Stomach smooth muscle (tissue), 2 donors: ENCODE results near the gene ASTN2.

ENCODE experiments used
- H3K27ac ChIP-seq: one replicate; pipeline ENCODE4 v1.7.0; 2013; ENCODE audit warnings: mild to moderate bottlenecking, low read length, inconsistent platforms
- H3K27me3 ChIP-seq, 2 donors: one replicate each; pipeline ENCODE4 v1.7.0; 2013; ENCODE audit warnings: low read length in 2 of 2; ENCODE audit not compliant: insufficient read depth in 2 of 2, control insufficient read depth in 1 of 2
- H3K36me3 ChIP-seq, 2 donors: one replicate each; pipeline ENCODE4 v1.7.0; 2013; ENCODE audit warnings: low read length in 2 of 2; ENCODE audit not compliant: control insufficient read depth in 2 of 2, insufficient read depth in 2 of 2
- H3K4me1 ChIP-seq: one replicate; pipeline ENCODE4 v1.7.0; 2013; ENCODE audit warnings: low read length; ENCODE audit not compliant: control insufficient read depth, insufficient read depth
- H3K4me3 ChIP-seq, 2 donors: one replicate each; pipeline ENCODE4 v1.7.0; 2013; ENCODE audit warnings: low read length in 2 of 2
- H3K9ac ChIP-seq, 2 donors: one replicate each; pipeline ENCODE4 v1.7.0; 2013; ENCODE audit warnings: low read length in 2 of 2, mild to moderate bottlenecking in 1 of 2
- H3K9me3 ChIP-seq, 2 donors: one replicate each; pipeline ENCODE4 v1.7.0; 2013; ENCODE audit warnings: low read length in 2 of 2; ENCODE audit not compliant: control insufficient read depth in 2 of 2
- donor health status: healthy.
- donor health status: Pancreatic carcinoma.

The ASTN2 gene

GRCh38 chr9:116686135-116686534, 728.7 kb downstream of the ASTN2 start:
- no peaks in the 10 kb centered on the region for H3K9me3 ChIP-seq
- peaks cover 20% of the 10 kb centered on the region for H3K4me1 ChIP-seq
- H3K4me3 ChIP-seq, result peak overlapping the region; percentile 86 to 87
- no peaks in the 10 kb centered on the region for H3K36me3 ChIP-seq
- peak overlapping the region; percentile 72 to 82 for H3K9ac ChIP-seq
- H3K27me3 ChIP-seq, result no peaks in the 10 kb centered on the region
- H3K27ac ChIP-seq, result no peak overlapping the region

- H3K9me3 ChIP-seq, result no peaks in the 10 kb centered on the region
- H3K27me3 ChIP-seq, result no peaks in the 10 kb centered on the region
- no peaks in the 10 kb centered on the region for H3K36me3 ChIP-seq
- H3K27ac ChIP-seq, result no peak overlapping the region
- no peak overlapping the region for H3K9ac ChIP-seq
- H3K4me3 ChIP-seq, result no peak overlapping the region
- peaks cover 20% of the 10 kb centered on the region for H3K4me1 ChIP-seq
Measured at GRCh38 chr9:116685166-116685565, 729.7 kb downstream of the ASTN2 start.

DNA sequence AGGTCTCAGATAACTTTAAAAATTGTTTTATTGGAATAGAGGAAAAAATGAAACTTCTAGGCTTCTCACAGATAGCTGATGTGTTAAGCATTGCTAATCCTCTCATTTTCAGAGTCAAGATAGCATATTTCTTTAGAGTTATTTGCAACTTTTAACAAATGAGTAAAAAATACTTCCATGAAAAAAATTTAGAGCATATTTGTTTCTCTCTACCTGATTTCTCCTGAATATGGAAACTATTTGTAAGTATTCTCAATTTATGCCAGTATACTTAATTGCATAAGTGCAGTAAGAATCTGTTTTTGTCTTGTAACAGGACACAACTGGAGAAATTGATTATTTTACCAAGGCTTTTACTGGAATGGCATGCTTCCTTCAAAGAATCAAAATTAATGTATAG, 731.3 kb downstream of the ASTN2 start:
- Histone ChIP-seq H3K4me3 (no peak overlapping the region), H3K27ac (no peak overlapping the region), H3K27me3 (no peaks in the 10 kb centered on the region)

GRCh38 chr9:116674210-116674980, 740.5 kb downstream of the ASTN2 start:
- no peaks in the 10 kb centered on the region for H3K36me3 ChIP-seq
- no peak overlapping the region for H3K27ac ChIP-seq
- no peaks in the 10 kb centered on the region for H3K4me1 ChIP-seq
- no peak overlapping the region for H3K9ac ChIP-seq
- no peaks in the 10 kb centered on the region for H3K27me3 ChIP-seq
- no peak overlapping the region for H3K4me3 ChIP-seq
- peaks cover 2 to 5% of the 10 kb centered on the region in 2 donors for H3K9me3 ChIP-seq

More for the DNA sequence above, 731.3 kb downstream of the ASTN2 start:
- Histone ChIP-seq H3K36me3 (no peaks in the 10 kb centered on the region), H3K9ac (no peak overlapping the region), H3K9me3 (no peaks in the 10 kb centered on the region), H3K4me1 (peaks cover 17% of the 10 kb centered on the region)

- no peaks in the 10 kb centered on the region for H3K36me3 ChIP-seq
Measured at GRCh38 chr9:116673375-116673774, 741.5 kb downstream of the ASTN2 start.

DNA sequence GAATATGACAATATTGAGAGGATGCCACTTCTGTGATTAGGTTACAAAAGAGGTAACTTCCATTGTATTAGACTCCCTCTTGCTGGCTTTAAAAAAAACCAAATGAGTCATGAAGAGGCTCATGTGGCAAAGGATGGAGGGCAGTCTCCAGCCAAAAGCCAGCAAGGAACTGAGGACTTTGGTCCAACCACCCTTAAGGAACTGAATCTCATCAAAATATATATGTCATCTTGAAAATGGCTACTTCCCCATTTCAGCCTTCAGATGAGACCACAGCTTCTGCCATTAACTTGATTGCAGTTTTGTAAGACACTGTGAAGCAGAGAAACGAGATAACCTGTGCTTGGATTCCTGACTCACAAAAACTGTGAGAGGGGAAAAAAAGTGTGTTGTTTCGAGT, 743.3 kb downstream of the ASTN2 start:
- H3K9me3 ChIP-seq, result peaks cover 2 to 5% of the 10 kb centered on the region in 2 donors
- no peaks in the 10 kb centered on the region for H3K27me3 ChIP-seq
- no peaks in the 10 kb centered on the region for H3K4me1 ChIP-seq
- no peak overlapping the region for H3K9ac ChIP-seq
- H3K4me3 ChIP-seq, result no peak overlapping the region
- H3K27ac ChIP-seq, result no peak overlapping the region
- H3K36me3 ChIP-seq, result no peaks in the 10 kb centered on the region

More at GRCh38 chr9:116673375-116673774, 741.5 kb downstream of the ASTN2 start:
- no peak overlapping the region for H3K4me3 ChIP-seq
- no peaks in the 10 kb centered on the region for H3K4me1 ChIP-seq
- H3K9ac ChIP-seq, result no peak overlapping the region
- H3K27ac ChIP-seq, result no peak overlapping the region
- no peaks in the 10 kb centered on the region for H3K27me3 ChIP-seq
- peaks cover 2 to 5% of the 10 kb centered on the region in 2 donors for H3K9me3 ChIP-seq

DNA sequence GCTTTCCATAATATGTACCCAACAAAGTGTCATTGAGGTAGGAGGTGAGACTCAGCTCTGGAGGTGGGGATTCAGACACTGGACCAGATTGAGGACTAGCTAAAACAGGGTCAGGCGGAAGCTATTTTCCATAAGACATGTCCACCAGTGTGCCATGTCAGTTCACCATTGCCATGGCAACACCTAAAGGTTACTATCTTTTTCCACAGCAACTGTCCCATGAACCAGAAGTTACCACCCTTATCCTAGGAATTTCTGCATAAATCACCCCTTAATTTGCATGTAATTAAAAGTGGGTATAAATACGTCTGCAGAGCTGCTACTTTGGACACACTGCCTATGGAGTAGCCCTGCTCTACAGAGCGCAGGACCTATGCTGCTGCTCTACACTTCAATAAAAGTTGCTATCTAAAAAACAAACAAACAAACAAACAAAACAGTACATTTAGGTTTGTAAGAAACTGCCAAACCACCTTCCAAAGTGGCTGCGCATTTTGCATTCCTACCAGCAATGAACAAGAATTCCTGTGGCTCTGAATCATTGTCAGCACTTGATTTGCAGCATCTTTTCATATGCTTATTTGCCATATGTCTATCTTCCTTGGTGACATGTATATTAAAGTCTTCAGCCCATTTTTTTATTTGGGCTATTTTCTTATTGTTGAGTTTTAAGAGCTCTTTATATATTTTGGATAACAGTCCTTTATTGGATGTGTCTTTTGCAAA, 745.7 kb downstream of the ASTN2 start:
- no peaks in the 10 kb centered on the region for H3K4me1 ChIP-seq
- H3K4me3 ChIP-seq, result no peak overlapping the region
- no peaks in the 10 kb centered on the region for H3K27me3 ChIP-seq
- no peak overlapping the region for H3K9ac ChIP-seq
- no peaks in the 10 kb centered on the region for H3K36me3 ChIP-seq
- peaks cover 2 to 5% of the 10 kb centered on the region in 2 donors for H3K9me3 ChIP-seq
- H3K27ac ChIP-seq, result no peak overlapping the region

- Histone ChIP-seq H3K9ac (no peak overlapping the region), H3K4me1 (no peaks in the 10 kb centered on the region), H3K27me3 (no peaks in the 10 kb centered on the region), H3K36me3 (no peaks in the 10 kb centered on the region), H3K27ac (peak overlapping the region; percentile 25), H3K4me3 (no peak overlapping the region), H3K9me3 (no peaks in the 10 kb centered on the region)
Measured at GRCh38 chr9:116663581-116663980, 751.3 kb downstream of the ASTN2 start.

DNA sequence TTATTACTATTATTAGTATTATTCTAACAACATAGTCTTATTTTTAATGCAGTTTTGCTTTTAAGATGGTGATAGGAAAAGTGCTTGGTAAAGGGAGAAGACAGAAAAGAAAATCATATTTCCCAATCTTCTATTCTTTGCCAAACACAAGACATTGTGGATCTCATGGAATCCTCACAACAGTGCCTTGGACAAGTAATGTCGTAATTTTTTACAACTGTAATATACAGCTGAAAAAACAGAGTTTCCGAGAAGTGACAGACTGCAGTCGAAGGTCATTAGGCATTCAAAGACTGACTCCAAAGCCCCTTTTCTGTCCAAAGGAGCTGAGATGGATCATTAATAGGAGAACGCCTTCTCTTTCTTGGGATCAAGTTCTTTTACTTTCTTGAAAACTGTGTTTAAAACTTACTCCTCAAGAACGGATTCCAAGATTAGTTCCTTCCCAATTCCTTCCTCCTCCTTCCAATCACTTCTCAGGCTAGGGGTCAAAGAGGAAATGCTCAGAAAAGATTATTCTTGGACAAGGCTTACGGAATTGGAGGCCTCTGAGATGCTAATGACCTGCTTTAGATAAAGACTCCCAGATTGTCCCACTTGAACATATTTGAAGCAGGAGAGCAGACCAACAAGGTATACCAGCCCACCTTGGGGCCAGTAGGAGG, 752.1 kb downstream of the ASTN2 start:
- Histone ChIP-seq H3K4me3 (no peak overlapping the region), H3K9ac (no peak overlapping the region), H3K4me1 (no peaks in the 10 kb centered on the region), H3K27me3 (no peaks in the 10 kb centered on the region), H3K9me3 (no peaks in the 10 kb centered on the region), H3K27ac (peak overlapping the region; percentile 25), H3K36me3 (no peaks in the 10 kb centered on the region)

GRCh38 chr9:116661037-116661954, 753.6 kb downstream of the ASTN2 start:
- Histone ChIP-seq H3K27ac (no peak overlapping the region), H3K9ac (no peak overlapping the region), H3K36me3 (no peaks in the 10 kb centered on the region), H3K4me3 (no peak overlapping the region), H3K27me3 (no peaks in the 10 kb centered on the region), H3K4me1 (no peaks in the 10 kb centered on the region), H3K9me3 (no peaks in the 10 kb centered on the region)
